OCI-LY3 (cell line): Measurements from ENCODE around the gene ARHGAP26.

ENCODE experiments used
- CTCF ChIP-seq: fragments of 200-600, 300-600 bp; sonication (generic); IDR thresholded peaks from 2 replicates; pipeline ENCODE4 v1.5.1; 2014; ENCODE audit warnings: antibody characterized with exemption, low read length, low read depth
- EZH2phosphoT487 ChIP-seq: fragments of 200-600 bp; shearing (Covaris generic); IDR thresholded peaks from 2 replicates; pipeline ENCODE4 v1.6.1; 2018; ENCODE audit warnings: antibody characterized with exemption, mixed run types, low read depth

GRCh38 chr5:143248822-143249579, 478.8 kb downstream of the ARHGAP26 start:
- no peak for TF ChIP-seq CTCF
- no peak for TF ChIP-seq EZH2phosphoT487
